Epidermal melanocyte (primary cell): ENCODE measurements around the gene B3GALT6.
"Not testable (repeated sequence)": the region's sequence is repeated elsewhere in the genome, so short reads cannot be mapped to it uniquely, and the experiment has no call there.

Experiments
- DNase-seq: peaks from one replicate; pipeline ENCODE4 v3.0.0; 2011; ENCODE audit warnings: low spot score; ENCODE audit not compliant: insufficient read length

Gene B3GALT6

GRCh38 chr1:1243266-1243660 lies 11.2 kb downstream of the B3GALT6 start:
- no peak for DNase-seq

DNA sequence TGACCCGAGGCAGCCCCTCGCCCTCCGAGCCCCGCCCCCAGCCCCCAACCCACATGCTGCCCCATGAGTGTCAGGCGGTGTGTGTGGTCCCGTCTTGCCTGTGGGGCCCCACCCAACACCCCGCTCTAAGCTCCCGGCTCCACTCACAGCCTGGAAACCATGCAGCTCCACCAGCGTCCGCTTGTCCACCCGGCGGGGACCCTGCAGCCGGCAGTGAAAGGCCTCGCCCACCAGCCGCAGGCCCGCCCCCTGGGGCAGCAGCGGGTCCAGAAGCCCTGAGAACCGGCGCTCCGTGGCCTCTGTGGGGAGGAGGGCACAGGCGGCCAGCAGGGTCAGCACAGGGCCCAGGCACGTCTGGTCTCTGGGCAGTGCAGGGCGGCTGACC lies 11.8 kb downstream of the B3GALT6 start:
- DNase-seq: no peak

DNA sequence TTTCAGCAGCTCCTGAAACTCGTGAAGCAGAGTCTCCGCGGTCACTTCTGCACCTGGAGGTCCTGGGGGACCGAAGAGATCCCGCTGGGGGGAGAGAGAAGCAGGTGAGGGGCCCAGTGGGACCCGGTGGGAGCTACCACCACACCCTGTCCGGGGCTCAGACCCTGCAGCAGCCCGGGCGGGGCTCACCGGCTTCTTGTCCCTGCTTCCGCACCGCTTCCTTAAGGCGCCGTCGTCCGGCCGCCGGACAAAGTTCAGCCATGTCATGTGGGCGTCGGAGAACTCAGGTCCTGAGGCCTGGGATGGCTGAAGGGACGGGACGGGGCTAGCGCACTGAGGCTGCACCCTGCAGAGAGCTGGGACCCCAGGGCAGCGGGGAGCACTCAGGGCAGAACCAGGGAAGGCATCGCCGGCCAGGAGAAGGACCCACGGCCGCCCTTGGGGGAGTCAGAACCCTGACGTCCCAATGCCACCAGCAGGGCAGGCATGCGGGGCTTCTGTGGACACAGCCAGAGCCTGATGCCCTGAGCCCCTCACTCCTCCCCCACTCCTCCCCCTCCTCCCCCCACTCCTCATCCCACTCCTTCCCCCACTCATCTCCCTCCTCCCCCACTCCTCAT lies 12.3 kb downstream of the B3GALT6 start:
- DNase-seq: no peak

DNA sequence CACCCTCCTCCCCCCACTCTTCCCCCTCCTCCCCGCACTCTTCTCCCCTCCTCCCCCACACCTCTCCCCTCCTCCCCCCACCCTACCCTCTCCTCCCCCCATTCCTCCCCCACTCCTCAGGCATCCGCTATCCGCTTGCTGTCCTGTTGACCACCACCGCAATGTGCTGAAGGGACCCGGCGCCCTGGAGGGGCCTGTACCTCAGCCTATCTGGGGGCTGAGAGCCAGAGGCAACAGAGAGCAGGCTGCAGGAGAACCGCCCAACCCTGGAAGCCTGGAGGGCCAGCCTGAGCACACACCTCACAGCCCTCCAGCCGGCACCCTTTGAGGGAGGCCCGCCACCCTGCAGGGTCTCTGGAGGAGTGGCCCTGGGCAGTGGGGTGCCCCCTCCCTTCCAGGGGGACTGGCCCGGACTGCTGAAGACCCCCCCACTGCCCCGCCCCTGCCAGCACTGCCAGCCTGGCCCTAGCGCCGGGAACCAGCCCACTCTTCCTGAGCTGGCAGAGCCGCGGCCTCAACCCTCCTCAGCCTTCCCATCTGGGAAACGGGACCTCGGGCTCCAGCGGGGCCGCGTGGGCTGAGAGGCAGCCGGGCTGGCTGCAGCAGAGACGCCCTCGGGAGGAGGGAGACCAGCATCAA lies 13.3 kb downstream of the B3GALT6 start:
- DNase-seq: no peak

DNA sequence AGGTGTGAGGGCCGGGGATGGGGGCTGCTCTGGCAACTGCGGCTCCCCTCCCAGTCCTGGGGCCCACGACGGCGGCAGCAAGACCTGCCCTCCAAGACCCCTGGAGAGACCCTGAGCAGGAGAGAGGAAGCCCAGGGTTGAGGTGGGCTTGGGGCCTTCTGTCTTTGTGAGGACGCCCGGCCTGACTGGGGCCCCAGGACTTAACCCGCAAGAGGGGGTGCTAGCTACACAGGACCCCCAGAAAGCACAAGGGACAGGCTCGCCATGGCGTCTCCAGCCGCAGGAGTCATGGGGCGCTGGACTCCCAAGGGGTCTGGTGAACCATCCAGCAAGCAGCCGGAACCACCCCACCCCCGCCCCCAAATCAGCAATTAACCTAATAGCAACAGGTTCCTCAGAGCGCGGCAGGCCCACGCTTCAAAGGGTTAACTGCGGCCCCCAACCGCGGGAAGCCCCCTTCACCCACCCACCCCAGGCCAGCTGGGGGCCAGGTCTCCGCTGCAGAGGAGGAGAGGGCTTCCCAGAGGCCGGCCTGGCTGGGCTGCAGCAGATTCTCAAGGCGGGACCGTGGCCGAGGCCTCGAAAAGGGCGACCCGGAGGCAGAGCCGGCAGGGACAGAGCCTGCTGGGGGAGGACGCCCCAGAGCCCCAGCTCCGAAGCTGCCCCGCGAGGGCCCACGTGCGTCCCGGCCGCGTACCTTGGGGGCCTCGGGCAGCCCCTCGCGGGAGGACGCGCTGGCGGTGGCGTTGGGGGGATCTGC lies 14.0 kb downstream of the B3GALT6 start:
- DNase-seq: no peak

- no peak for DNase-seq
These were observed 14.7 kb downstream of the B3GALT6 start, which contains the start of gene C1QTNF12 for GRCh38 chr1:1246577-1247340. TSS of gene C1QTNF12 (minus strand) at chr1:1246722. CDS start at chr1:1246690, 32 bp downstream.

DNA sequence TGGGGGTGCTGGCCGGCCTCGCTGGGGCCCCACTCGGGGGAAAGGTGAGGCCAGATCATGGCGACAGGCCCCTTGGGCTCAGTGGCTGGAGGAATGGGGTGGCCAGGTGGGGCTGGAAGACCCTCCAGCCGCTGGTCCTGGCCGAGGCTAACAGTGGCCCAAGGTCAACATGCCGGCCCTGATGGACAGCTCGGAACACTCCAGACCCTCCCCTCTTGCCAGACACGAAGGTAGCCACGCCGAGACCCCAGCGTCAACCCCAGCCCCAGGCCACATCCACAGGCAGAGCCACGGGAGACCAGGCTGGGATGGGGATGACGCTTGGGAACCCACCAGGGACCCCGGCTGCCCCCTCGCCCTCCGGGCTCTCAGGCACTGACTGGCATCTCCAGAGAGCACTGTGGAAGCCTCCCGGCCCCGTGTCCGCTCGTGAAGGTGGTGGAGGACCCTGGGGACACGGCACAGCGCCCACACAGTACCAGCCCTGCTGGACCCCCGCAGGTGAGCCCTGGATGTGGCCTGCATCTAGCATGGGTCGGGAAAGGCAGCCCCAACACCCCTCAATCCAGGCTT lies 15.4 kb downstream of the B3GALT6 start:
- no peak for DNase-seq

- DNase-seq: not testable (repeated sequence)
These were observed 16.2 kb downstream of the B3GALT6 start for GRCh38 chr1:1248009-1248913.

DNA sequence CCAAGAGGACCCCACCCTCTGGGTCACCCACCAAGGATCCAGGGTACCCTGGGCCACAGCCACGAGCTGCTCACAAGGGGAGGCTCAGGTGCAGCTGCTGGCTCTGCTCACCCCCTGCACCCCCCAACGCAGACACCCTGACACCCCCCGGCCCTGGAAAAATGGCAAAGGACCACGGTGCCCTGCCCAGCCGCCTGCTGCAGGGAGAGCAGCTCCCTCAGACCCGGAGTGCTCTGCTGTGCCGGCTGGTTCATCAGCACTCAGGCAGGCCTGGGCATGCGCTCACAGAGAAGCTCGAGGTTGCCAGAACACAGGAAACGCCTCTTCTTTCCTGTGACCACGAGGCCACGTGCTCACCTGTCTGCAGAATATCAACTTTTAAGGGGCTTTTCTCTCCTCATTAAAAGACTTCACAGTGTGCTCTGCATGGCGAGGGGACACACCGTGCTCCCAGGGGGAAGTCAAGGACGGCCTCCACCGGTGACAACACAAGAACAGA lies 18.8 kb downstream of the B3GALT6 start:
- DNase-seq: no peak

- no peak for DNase-seq
These were observed 21.3 kb downstream of the B3GALT6 start for GRCh38 chr1:1253314-1253713.

DNA sequence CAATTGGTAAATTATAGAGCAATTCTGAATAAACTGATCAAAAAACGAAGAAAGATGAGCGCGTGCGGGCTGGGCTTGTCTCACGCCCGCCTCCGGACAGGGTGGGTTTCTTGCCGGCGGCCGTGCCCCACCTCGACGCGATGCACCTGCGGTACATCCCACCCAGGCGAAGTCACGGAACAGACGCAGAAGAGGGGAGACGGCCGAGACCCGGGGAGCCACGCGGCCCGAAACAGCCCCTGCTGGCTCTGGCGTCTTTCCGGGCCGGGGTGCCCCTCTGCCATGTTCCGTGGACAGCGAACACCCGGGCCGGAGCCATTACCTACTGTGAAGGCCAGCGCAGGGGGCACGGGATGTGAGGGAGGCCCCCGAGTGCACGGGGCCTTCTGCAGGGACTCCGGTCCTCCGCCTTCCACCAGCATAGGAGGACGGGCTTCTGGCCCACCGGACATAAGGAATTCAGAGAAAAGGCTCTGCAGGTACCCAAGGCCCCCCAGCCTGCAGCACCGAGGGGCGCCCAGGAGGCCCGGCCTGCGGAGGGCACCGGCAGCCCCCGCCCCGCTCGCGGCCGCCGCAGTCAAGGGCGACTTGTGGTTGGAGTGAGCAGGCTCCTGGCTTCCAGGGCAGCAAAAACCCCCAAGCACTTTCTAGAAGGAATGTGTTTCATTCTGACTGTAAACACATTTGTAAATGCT lies 22.1 kb downstream of the B3GALT6 start:
- no peak for DNase-seq

DNA sequence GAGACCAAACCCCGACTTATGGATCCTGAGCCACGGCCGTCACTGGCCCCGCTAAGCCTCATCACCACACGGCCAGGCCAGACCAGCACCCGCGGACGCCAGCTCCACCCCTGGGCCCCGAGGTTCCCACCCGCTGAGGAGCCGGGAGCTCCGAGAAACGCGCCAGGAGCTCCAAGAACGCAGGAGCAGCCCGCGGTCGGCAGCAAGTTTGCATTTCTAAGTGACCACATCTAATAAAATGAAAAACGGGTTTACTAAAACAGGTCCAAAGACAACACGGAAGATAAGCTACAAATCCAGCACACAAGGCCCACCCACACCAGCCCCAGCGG lies 22.6 kb downstream of the B3GALT6 start:
- DNase-seq: no peak

- DNase-seq: no peak
These were observed 23.0 kb downstream of the B3GALT6 start for GRCh38 chr1:1255078-1255477.

- DNase-seq: no peak
These were observed 23.6 kb downstream of the B3GALT6 start for GRCh38 chr1:1255611-1256010.

DNA sequence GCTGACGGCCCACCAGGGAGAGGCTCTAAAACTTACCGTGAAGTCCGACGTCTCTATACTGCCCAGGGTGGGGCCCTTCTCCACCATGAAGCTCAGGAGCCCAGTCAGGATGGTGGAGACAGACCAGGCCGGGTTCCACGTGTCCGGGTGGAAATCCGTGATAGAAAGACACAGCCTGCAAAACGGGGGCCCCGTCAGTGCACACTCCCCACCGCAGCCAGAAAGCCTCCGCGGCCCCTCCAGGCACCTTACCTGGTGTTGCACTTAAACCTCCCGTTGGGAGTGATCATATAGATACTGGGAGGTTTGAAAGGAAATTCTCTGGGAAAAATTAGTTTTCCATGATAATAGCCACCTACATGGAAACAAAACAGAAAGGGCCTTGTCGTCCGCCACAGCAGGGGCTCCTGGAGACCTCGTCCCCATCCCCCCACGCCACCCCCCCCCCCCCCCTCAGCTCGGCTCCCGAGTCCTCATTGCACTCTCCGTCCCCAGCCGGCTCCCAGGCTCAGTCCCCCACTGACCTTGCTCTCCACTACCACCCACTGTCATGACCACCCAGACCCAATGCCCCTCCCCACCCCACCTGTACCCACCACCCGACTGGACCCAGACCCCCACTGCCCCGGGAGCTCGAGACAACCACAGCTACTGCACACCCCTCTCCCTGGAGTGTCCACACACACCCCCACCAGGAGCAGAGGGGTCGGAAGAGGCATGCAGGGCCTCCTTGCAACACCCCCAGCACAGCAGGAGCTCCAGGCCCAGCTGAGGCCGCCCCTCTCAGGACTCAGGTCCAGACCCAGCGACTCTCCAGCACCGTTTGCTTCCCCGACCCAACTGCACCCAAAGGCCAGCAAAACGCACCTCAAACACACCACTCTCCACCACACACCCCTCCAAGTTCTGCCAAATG lies 25.2 kb downstream of the B3GALT6 start:
- DNase-seq: no peak

DNA sequence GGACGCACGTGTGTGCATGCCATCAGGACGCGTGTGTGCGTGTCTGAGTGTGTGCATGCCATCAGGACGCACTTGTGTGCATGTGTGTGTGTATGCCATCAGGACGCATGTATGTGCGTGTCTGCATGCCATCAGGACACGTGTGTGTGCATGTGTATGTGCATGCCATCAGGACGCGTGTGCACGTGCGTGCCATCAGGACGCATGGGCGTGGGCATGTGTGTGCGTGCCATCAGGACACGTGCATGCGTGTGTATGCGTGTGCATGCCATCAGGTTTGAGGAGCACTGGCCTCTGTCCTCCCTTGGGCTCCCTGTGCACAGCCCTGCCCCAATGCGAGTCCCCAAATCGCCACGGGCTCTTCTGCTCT lies 27.1 kb downstream of the B3GALT6 start:
- no peak for DNase-seq

- no peak for DNase-seq
These were observed 27.5 kb downstream of the B3GALT6 start for GRCh38 chr1:1259540-1259939.

DNA sequence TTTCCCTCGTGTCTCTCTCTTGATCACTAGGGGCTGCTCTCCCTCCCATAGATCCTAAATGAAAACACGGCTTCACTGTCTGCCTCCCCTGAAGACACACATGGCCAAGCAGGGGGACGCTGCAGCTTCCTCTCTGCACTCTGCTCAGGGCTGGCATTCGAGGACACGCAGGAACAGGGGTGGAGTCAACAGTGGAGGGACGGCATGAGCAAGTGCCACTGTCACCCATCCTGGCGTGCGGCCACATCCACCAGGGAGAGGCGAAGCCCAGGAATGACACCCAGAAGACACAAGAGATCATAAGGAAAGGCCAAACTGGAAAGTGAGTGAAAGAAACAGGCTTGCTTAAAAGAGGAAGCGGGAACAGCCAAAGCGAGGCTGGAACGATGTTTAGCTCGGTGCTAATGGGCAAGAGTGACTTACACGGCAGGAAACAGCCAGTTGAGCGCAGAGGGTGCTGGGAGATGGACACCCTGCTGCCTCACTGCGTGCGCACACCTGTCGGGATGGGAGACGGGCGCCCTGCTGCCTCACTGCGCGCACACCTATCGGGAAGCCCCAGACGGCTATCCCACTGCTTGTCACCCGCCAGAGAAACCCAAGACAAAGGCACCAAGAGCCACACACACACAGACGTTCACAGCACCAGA lies 28.0 kb downstream of the B3GALT6 start:
- DNase-seq: no peak
